Activated CD4-positive, alpha-beta T cell treated with anti-CD3 and anti-CD28 coated beads, Interleukin-2, amount 50 U/mL, for 1 hour (primary cell): Measurements from ENCODE around the gene LIMD2.
A peak's percentile ranks its signal among the peaks of the same experiment; 100 is the strongest.

Experiments used
- DNase-seq: peaks from one replicate; pipeline ENCODE4 v3.0.0-alpha.2; 2020

Gene LIMD2

DNA sequence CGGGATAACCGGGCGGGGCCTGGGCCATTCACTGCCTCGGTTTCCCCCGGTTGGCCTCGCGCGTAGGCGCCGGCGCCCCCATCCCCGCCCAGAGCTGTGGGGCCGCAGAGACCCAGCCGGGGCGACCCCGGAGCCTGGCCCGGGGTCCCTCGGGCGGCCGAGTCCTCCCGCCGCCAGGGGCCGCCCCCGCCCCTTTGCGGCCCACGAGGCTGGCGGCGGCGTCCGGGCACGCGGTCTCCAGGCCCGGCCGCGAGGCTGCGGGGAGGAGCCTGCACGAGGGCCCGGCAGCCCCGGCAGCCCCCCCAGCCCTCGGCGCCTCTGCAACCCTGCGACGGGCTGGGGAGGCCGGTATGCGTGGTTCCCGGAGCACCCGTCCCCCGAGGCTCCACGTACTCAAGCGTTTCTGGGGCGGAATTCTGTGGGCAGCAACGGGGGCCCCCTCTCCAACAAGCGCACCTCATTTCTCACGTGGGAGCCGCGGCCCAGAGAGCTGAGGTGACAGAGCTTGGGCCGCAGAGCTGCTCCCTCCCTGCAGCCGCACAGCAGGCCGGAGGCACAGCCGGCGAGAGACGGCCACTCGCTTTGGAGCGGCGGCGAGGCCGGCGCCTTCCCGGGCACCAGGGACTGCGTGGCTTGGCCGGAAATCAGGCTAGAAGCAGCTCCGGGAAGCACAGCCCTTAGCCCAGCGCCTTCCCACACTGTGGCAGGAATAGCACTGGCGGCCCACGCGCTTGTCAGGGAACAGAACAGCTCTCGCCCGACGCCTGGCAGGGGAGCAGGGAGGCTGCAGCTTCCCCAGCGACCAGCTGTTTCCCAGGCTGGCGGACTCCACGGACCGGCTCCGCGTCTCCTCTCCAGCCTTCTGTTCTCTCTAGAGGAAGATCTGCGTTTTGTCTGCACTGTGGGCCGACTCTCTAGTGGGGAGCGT lies 867 bp upstream of the LIMD2 start:
- DNase-seq: peak; percentile 43

DNA sequence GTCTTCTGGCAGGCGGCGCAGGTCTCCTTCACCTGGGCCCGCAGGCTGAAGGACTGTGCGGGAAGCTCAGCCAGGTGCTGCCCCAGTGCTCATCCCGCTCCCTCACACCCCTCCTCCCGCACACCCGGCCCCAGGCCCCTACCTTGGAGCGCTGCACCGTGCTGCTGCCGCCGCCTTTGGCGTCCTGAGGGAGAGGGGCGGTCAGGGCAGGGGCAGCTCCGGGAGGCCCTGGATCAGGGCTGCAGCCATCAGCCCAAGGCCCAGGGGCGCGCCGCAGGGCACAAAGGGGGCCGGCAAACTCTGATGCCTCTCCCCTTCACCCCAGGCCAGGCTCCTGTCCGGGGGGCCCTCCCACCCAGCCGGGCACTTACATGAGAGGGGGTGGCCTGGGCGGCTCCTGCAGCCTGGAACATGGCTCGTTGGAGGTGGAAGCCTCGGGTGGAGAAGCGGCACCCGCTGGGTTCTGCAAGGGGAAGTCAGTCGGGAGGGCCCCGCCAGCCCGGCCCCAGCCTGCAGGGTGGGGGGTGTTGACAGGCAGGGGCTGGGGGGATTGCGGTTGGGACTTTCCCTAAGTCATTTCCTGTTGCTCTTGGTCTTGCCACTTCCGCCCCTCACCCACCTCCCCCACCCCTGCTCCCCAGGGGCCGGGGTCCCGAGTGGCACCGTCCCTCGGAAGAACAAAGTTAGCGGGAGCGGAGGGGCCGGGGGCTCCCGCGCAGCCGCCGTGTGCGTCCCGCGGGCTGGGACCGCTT lies 863 bp downstream of the LIMD2 start:
- DNase-seq: peak; percentile 86

DNA sequence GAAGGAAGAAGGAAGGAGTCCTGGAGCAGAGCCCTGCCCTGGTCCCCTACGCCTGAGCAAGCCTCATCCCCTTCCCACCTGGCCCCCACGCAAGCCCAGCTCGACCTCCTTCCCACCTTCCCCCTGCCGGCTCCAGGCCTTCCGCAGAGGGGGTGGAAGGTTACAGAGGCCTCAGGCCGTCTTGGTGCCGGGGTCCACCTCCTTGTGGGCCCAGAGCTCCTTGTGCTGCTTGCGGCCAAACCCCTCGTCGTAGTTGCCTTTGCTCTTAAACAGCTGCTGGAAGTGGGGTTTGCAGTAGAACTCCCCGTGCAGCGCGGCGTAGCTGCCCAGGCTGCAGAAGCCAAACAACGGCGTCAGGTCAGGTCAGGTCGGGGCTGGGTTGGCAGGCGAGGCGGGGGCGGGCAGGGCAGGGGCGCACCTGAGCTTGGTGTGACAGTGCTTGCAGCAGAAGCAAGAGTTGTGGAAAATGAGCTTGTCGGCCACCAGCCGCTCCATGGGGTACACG lies 1.5 kb downstream of the LIMD2 start:
- DNase-seq: peak; percentile 39

DNA sequence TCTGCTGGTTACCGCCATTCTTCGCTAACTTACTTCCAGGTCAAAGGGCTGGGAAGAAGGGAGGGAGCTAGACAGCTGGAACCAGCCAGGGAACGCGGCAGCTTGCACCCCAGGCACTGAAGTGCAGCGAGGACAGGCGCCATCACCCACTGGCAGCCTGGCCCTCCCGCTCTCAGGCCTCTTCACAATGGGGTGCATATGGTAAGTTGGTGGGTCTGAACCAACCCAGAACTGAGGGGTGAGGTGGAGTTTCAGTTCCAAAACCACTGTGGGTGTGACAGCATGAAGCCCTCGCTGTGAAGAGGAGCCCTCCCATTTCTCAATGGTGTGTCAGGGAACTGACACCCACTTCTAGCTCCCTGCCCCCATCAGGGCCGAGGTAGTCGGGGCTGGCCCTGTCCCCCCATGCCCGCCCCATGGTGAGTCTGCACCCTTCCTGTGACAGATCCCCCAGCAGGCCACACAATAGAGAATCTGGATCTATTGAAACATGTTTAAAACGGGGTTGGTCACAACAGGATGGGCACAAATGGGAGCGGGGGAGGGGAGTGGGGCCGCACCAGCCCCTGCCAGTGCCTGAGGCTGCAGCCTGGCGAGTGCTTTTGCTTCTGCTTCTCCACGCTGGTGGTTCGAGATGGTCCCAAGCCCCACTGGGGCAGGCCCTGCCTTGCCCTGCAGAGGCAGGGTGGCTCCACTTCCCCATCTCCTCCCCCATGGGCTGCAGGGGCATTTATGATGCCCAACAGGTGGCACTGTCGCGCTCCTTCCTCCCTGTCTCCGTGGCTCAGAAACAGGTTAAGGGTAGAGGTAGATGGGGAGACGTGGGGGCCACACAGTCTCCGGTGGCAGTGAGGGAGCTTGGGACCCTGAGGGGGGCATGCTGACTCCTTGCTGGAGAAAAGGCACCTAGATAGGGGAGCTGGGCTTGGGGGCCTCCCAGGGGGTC lies 2.3 kb downstream of the LIMD2 start:
- DNase-seq: peak; percentile 86

DNA sequence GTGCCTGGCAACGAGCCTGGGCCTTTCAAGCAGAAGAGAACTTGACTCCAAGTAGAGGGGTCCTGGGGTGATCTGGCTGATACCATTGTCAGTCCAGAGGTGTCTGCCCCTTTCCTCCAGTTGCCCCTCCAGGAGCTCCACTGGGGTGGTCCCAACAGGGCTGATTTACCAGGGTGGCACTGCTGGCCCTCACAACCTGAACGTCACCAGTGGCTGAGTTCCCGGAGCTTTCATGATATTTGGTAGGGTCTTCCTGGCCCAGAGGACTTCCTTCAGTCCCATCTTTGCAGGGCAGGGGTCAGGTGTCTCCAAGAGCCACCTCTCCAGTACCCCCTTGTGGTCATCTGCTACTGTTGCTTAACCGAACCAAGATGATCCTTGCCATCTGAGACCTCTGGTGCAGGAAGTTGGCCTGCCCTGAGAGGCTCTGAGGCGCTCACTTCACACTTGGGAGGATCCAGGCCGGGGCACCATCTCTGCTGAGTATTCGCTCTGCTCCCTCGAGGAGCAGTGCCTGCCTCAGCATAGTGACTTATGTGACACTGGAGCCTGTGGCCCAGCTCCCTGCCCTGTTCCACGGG lies 3.5 kb downstream of the LIMD2 start:
- DNase-seq: peak; percentile 40

DNA sequence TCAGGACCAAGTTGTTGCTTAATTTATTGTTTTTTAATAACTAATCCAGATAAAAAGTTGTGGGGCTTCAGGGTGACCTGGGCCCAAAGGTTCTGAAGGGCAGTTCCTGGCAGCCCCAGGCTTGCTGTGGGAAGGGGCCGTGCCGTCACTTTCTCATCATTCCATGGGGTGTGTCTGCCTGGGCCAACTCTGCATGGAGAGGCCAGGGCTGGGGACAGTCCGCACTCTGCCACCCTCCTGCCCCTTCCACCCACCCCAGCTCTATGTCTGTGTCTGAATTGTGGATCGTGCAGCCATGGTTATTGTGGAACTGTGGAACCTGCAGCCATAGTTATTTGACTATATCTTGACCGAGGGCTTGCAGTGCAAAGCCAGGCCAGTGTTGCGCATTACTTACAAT lies 4.0 kb downstream of the LIMD2 start:
- DNase-seq: peak; percentile 32

DNA sequence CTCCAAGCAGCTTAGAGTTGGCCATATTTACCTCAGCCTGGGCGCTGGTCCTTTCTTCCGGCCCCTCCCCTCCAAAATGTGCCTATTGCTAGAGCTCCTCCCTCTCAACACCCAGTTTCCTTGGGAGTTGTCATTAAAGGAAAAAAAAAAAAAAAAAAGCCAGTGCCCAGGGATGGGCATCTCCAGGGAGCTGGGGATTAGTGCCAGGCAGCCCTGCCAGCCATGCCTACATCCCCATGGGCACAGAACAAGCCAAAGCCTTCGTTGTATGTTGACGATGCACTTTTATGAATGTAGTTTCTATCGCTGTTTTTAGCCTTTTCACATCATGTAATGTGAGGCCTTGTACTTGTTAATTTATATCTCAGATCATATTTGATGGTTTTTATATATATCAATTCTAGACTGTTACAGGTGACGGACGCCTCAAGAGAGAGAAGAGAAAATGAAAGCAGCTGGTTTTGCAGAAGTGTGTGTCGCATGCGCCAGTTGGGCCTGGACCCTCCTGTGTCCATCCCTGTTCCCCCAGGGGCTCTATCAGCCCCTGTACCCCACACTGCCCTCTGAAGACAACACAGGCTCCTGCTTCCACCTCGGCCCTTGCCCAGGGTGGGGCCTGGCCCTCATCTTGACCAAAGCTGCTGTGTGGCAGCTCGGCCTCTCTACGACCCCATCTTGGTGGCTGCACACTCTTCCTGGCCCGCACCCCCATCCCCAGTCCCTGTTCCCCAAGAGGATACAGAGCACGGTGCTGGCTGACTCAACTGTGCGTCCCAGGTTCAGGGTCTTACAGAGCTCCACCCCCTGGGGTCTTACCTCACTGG lies 4.8 kb downstream of the LIMD2 start:
- peak; percentile 29 for DNase-seq

DNA sequence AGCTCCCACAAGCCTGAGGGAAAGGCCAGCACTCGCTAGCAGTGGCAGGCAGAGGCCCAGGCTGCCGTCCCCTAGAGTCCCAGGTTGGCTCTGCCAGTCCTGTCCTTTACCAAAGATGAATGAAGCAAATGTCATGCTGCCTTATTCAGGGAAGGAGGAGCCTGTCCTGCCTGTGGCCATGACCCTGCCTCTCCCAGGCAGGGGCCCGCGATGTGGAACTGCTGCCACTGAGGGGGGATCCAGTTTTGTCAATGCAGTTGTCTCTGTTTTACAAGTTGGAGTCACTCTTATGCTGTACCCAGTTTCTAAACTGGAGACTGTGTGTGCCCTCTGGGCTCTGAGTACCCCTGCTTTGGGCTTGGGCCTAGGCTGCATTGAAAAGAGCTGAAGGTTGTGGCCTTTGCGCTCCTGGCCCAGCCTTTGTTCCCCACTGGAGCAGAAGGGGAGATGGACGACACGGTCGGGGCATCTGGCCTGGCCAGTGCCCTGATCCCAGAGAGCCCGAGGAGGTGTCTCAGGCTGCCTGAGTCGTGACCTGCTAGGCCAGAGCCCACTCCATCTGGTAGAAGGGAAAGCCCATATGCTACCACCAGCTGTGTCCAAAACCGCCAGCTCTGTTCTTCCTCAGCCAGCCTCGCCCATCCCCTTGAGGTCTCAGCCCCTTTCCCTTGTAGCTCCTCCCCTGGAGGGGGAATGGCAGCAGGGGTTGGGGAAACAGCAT lies 5.5 kb downstream of the LIMD2 start:
- no peak for DNase-seq

DNA sequence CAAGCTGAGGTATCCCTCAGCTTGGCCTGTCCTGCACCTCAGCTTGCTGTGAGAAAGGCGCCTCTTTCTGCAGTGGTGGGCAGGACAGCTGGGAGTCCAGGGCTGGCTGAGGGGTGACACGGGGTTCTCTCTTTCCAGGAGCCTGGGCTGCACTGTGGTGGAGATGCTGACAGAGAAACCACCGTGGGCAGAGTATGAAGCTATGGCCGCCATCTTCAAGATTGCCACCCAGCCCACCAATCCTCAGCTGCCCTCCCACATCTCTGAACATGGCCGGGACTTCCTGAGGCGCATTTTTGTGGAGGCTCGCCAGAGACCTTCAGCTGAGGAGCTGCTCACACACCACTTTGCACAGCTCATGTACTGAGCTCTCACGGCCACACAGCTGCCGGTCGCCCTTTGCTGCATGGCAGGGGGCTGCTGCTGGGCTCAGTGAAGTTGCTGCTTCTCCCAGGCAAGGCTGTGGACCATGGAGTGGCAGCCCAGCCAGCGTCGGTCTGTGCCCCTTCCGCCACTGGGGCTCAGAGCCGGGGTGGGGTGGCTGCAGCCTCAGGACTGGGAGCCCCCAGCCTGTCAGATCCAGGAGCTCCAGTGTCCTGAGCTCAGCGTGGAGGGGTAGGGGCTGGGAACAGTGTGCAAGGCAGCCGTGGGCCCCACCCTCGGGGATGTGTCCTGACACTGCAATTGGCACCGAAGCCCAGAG lies 6.4 kb downstream of the LIMD2 start:
- DNase-seq: no peak

DNA sequence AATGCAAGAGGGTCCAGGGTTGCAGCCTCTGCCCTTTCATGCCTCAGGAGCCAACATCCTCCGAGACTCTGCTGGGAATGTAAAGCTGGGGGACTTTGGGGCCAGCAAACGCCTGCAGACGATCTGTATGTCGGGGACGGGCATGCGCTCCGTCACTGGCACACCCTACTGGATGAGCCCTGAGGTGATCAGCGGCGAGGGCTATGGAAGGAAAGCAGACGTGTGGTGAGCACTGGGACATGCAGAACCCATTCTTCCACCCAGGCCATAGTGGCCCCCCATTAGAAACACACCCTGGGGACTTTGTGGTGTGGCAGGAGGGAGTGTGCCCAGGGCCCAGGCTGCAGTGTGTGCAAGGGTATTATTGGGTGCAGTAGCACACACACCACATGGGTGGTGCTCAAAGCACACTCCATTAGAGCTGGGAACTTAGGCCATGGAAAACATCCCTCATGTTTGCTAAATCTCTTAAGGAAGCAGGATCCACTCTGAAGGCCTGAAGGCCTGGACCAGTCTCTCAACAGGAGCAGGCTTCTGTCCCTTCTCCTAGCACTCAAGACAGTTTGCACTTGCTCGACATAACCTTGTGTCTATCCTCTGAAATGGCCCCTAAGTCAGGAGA lies 7.6 kb downstream of the LIMD2 start:
- no peak for DNase-seq

DNA sequence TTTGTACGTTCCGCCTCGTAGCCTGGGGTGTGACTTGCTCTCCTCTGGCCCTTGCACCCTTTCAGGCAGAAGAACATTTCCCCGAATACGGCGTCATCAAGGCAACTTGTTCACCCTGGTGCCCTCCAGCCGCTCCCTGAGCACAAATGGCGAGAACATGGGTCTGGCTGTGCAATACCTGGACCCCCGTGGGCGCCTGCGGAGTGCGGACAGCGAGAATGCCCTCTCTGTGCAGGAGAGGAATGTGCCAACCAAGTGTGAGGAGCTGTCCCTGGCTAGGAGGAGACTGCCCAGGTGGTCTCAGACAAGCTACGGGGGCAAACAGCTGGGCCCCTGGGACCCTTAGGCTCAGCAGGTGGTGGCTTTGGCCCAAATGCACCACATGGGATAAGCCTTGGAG lies 10.4 kb downstream of the LIMD2 start:
- no peak for DNase-seq

DNA sequence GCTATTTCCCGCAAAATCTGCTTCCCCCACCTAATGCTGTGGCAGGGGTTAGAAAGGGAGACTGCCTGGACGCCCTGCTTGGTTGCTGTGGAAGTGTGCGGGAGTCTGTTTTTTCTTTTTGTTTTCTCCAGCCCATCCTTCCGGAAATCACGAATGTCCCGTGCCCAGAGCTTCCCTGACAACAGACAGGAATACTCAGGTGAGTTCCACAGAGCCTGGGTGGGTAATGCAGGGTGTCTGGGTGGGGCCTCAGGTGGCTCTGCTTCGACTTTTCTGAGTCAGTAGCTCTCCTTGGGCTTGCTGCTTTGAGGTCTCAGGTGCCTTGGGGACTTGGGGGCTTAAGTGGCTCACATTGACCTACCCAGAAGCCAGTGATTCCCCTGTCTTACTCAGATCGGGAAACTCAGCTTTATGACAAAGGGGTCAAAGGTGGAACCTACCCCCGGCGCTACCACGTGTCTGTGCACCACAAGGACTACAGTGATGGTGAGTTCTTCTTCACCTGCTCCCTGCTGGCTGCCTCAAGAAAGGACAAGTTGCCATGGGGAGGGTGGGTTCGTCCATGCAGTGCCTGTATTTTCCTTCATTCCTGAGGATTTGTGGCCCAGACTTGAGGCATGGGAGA lies 11.4 kb downstream of the LIMD2 start:
- DNase-seq: no peak

DNA sequence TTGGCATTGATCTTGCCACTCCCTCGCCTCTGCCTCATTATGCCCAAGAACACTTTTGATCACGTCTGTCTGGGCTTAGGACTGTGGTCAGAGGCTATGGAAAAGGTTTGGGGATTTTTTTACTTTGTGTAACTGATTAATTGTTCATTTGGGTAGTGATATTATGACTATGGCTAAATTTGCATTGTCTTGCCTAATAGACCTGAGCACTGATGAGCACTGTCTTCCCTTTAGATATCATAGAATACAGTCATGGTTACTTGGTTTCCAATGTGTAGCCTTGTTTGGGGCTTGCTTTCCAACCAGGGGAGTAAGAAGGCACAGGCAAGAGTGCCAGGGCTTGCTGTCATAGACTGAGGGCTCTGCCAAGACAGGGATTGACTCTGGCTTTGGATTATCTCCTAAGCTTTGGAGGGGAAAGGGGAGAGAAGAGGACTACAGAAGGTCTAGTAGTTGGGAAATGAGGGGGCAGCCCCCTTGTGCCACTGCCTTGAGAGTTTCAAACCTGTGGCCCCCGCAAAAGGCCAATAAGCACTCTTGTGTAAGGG lies 13.7 kb downstream of the LIMD2 start:
- no peak for DNase-seq

DNA sequence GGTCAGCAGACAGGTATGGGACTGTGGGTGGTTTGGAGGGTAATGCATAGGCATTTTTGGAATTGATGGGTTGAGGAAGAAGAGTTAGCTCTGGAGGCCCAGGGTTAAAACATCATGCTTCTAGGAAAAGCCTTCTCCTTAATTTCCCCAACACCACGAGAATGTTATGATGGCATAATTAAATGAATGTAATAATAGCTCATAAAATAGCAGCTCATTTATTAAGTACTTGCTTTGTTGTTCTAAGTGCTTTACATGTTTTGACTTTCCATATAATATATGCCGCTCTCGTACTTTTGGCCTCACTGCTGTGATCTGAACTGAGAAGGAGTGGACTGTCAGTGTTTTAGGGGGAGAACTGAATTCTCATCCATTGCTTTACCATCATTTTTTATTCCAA lies 14.3 kb downstream of the LIMD2 start:
- DNase-seq: no peak

DNA sequence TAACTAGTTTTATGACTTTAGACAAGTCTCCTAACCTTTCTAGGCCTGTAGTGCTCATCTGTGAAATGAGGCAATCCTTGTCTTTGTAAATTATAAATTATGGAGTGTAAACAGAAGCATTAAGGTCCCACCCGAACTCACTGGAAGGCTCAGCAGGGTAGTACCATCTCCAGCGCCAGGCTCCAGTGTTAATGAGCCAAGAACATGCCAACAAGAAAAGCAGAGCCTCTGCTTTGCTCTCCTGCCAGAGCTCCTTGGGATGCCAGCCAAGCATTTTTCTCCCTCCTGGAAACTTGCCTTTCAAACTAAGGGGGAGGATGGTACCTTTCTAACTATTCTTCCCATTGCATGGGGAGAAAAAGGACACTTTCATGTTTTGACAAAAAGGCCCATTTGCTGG lies 14.9 kb downstream of the LIMD2 start:
- no peak for DNase-seq

DNA sequence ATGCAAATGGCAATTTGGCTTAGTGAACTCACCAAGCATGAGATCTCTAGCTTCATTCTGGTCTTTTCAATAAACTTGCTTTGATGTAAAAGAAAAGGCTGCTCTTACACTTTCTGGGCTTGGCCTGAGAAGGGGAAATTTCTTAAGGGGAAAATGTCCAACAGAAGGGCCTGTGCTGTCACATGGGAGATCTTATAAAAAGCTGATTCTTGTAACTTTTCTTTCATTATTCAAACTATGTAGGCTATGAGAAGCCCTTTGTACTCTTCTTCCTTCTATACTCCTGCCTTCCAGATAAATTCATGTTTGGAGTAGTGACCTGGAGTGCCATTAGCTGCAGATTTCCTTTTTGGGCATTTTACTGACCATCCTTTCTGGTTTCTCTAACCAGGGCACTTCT lies 16.9 kb downstream of the LIMD2 start:
- no peak for DNase-seq

DNA sequence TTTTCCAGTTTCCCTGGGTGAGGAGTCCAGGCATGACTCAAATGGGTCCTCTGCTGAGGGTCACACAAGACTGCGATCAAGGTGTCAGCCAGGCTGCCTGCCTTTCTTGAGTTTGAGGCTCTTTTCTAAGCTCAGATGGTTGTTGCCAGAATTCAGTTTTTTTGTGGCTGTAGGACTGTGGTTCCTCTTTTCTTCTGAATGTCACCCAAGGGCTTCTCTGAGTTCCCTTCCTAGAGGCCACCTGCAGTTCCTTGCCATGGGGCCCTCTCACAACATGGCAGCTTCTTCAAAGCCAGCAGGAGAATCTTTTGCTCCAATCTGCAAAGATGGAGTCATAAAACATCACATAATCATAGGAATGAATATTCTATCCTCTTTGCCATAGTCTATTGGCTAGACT lies 17.5 kb downstream of the LIMD2 start:
- DNase-seq: no peak

DNA sequence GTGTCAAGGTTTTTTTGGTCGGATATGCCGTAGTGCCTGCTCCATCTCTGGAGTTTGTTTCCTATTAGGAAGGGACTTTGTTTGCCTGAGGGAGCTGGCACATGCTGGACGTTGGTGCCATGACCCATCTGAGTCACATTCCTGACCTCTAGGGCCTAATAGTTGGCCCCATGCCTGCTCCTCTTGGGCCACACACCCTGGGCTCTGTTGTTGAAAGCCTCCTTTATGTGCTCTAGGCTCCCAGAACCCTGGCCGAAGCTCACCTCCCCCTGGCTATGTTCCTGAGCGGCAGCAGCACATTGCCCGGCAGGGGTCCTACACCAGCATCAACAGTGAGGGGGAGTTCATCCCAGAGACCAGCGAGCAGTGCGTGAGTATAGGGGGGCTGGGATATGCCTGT lies 18.4 kb downstream of the LIMD2 start:
- no peak for DNase-seq

DNA sequence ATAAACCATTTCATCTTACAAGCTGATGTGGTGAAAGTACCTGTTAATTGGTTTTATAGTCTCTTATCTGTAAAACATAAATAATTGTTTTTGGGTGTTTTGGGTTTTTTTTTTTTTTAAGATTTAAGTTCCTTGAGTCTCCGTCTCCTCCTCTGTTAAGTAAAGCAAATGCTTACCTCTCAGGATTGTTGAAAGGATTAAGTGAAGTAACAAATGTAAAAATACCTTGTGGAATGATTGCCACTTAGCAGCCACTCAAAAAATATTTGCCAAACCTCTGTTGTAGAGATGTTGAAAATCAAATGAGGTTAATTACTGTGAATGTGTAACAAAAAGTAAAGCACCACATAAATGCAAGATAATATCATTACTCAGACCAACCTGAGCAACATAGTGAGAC lies 19.2 kb downstream of the LIMD2 start:
- DNase-seq: no peak
